Keratinocyte (primary cell): ENCODE measurements around the gene UBAC2.

Experiments used
- CTCF ChIP-seq, 3 experiments: IDR thresholded peaks in 1 of 3; conservative IDR thresholded peaks in 1 of 3; optimal IDR thresholded peaks in 1 of 3; 2 replicates in 2 of 3; 3 replicates in 1 of 3; pipeline versions ENCODE3 to v1.5.1; 2011; ENCODE audit warnings: low read length in 3 of 3, mild to moderate bottlenecking in 3 of 3, moderate library complexity in 2 of 3, control low read depth in 1 of 3, inconsistent platforms in 1 of 3; ENCODE audit not compliant: insufficient read depth in 2 of 3; ENCODE audit errors: extremely low read depth in 1 of 3
- EZH2 ChIP-seq: IDR thresholded peaks from one replicate; pipeline ENCODE4 v1.6.1; 2012; ENCODE audit warnings: inconsistent platforms, mild to moderate bottlenecking, low read length, moderate library complexity

GRCh38 chr13:99388334-99388923, 187.8 kb downstream of the UBAC2 start:
- no peak for TF ChIP-seq CTCF (optimal IDR thresholded peaks at IDR 0.05 in 1 of 3, IDR thresholded peaks at IDR 0.05 in 1 of 3, conservative IDR thresholded peaks at IDR 0.05 in 1 of 3; ENCODE audit: extremely low read depth in 1 of 3, insufficient read depth in 2 of 3, low read length in 3 of 3)
- TF ChIP-seq EZH2: no peak
